ENCODE results near the gene RABL3. TPM values are rescaled to one million over a fixed set of nuclear protein-coding genes. Genes with fewer than 3 reads are reported as not detected.

The RABL3 gene
- total and polyA plus RNA-seq, 2 of the 4 experiments (the other 2 are of a cell fraction), result 5.3 to 17.0 TPM

- H3K56ac ChIP-seq (ENCODE audit: extremely low read depth, insufficient read depth, low read length), result peak overlapping the region; percentile 66; the same call in 1 of the 2 replicates
- POLR2A ChIA-PET (ENCODE audit: unreplicated experiment), result no interaction called here
- peaks cover 0 to 3% of the 10 kb centered on the region in 2 experiments; a peak in 1 of 4 replicates for H3K79me1 ChIP-seq (ENCODE audit: low read depth in 1 of 2, low read length in 2 of 2)
- H2BK20ac ChIP-seq (ENCODE audit: low read depth, low read length), result peak overlapping the region; percentile 79
- peak overlapping the region; percentile 36; the same call in 1 of the 2 replicates for H3K4me2 ChIP-seq (ENCODE audit: low read depth, low read length)
- no peak overlapping the region for H2AFZ ChIP-seq (replicated peaks; ENCODE audit: low read length, poor library complexity)
- peak overlapping the region; percentile 91 for H2BK5ac ChIP-seq (ENCODE audit: low read depth, low read length, poor library complexity, severe bottlenecking)
- H3K4ac ChIP-seq (ENCODE audit: low read depth, low read length), result peak overlapping the region; percentile 72; the same call in 1 of the 2 replicates
- no peaks in the 10 kb centered on the region for H4K20me1 ChIP-seq (ENCODE audit: insufficient read depth, low read length)
- H4K91ac ChIP-seq (ENCODE audit: insufficient read depth, low read depth, low read length), result peak overlapping the region; percentile 83
- peak overlapping the region; percentile 90; the same call in 1 of the 3 replicates for H2BK15ac ChIP-seq (ENCODE audit: low read depth, low read length)
- H4K8ac ChIP-seq (ENCODE audit: low read depth in 2 of 2, low read length in 2 of 2), result peak overlapping the region; percentile 26 to 84; a peak in 3 of 4 replicates
- no TSS peak for BruUV-seq (replicated peaks)
- dilution Hi-C loops (cut with HindIII; ENCODE audit: low sequenced_read_pairs, unreplicated experiment), result no loop called here
- no peak overlapping the region for H2AK9ac ChIP-seq (replicated peaks; ENCODE audit: low read depth, low read length, poor library complexity)
- H3K27me3 ChIP-seq (ENCODE audit: control insufficient read depth, insufficient read depth, low read length), result no peaks in the 10 kb centered on the region
- CTCF ChIA-PET, result interaction anchor here (0.6 kb wide), 1 partner anchor 483 kb away, joined by 3 read pairs; no protein-coding TSS in a partner anchor
- WGBS, 2 experiments (ENCODE audit: extremely low coverage in 2 of 2, insufficient read length in 1 of 2), result no CpG with 5 or more reads among the region's 1 CpG
- H3K4me3 ChIP-seq (ENCODE audit: insufficient read depth, low read depth, low read length), result no peak overlapping the region
- H3K36me3 ChIP-seq (ENCODE audit: control insufficient read depth, insufficient read depth, low read length), result no peaks in the 10 kb centered on the region
- in situ Hi-C loops (cut with MboI; ENCODE audit: low sequenced_read_pairs), result no loop called here
- intact Hi-C loops (cut with micrococcal nuclease), result no loop called here
- H3K9me3 ChIP-seq (ENCODE audit: control insufficient read depth, insufficient read depth, low read length), result no peaks in the 10 kb centered on the region
- TF ChIP-seq ELK1 (IDR thresholded peaks at IDR 0.05; ENCODE audit: borderline replicate concordance, low read depth, low read length) (no peak), FOS (IDR thresholded peaks at IDR 0.05; ENCODE audit: low read depth, low read length) (no peak), RCOR1 (IDR thresholded peaks at IDR 0.05; ENCODE audit: insufficient replicate concordance, low read length) (no peak), CEBPB (IDR thresholded peaks at IDR 0.05; ENCODE audit: low read depth, low read length) (no peak), RAD21 (IDR thresholded peaks at IDR 0.05; ENCODE audit: low read length) (no peak), NFE2L2 (IDR thresholded peaks at IDR 0.05; ENCODE audit: low read depth, low read length) (peak; percentile 96), MAZ (IDR thresholded peaks at IDR 0.05; ENCODE audit: borderline replicate concordance, low read depth, low read length) (no peak), BHLHE40 (IDR thresholded peaks at IDR 0.05; ENCODE audit: low read depth, low read length) (no peak), POLR2A (IDR thresholded peaks at IDR 0.05; ENCODE audit: low read depth, low read length) (no peak), MAFK (IDR thresholded peaks at IDR 0.05; ENCODE audit: low read depth, low read length) (peak; percentile 56), CHD1 (IDR thresholded peaks at IDR 0.05; ENCODE audit: low read depth, low read length) (no peak), USF2 (IDR thresholded peaks at IDR 0.05; ENCODE audit: low read depth, low read length) (no peak)
- TF ChIP-seq, protein P1, sequence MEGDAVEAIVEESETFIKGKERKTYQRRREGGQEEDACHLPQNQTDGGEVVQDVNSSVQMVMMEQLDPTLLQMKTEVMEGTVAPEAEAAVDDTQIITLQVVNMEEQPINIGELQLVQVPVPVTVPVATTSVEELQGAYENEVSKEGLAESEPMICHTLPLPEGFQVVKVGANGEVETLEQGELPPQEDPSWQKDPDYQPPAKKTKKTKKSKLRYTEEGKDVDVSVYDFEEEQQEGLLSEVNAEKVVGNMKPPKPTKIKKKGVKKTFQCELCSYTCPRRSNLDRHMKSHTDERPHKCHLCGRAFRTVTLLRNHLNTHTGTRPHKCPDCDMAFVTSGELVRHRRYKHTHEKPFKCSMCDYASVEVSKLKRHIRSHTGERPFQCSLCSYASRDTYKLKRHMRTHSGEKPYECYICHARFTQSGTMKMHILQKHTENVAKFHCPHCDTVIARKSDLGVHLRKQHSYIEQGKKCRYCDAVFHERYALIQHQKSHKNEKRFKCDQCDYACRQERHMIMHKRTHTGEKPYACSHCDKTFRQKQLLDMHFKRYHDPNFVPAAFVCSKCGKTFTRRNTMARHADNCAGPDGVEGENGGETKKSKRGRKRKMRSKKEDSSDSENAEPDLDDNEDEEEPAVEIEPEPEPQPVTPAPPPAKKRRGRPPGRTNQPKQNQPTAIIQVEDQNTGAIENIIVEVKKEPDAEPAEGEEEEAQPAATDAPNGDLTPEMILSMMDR (conservative IDR thresholded peaks at IDR 0.05; ENCODE audit: low read depth, low read length), result no peak
- peak overlapping the region; percentile 55; the same call in 1 of the 2 replicates for H3K23ac ChIP-seq (ENCODE audit: low read depth, low read length)
- peak overlapping the region; percentile 93 for H3K18ac ChIP-seq (ENCODE audit: low read depth, low read length)
- H3K14ac ChIP-seq (replicated peaks; ENCODE audit: low read depth, low read length), result peak overlapping the region; percentile 78
- H2BK120ac ChIP-seq (ENCODE audit: low read depth, low read length), result peak overlapping the region; percentile 91
- peaks cover 9% of the 10 kb centered on the region for H3K4me1 ChIP-seq (ENCODE audit: control insufficient read depth, insufficient read depth, low read length)
- peak overlapping the region; percentile 75; the same call in 1 of the 2 replicates for H3K27ac ChIP-seq (ENCODE audit: insufficient read depth, low read length)
- ATAC-seq (ENCODE audit: low read depth), result peak; percentile 82
- no peak overlapping the region for H3K9ac ChIP-seq (ENCODE audit: low read depth, low read length)
- no peak overlapping the region for H2AK5ac ChIP-seq (ENCODE audit: low read depth, low read length)
- DNase-seq, result peak; percentile 55
- no peaks in the 10 kb centered on the region for H3K9me1 ChIP-seq (ENCODE audit: insufficient read depth, low read length)
- H4K5ac ChIP-seq (ENCODE audit: low read depth, low read length), result peak overlapping the region; percentile 95
These were observed 48.7 kb downstream of the RABL3 start for GRCh38 chr3:120693439-120694171.
